ENCODE results near the gene C1GALT1. TPM values are rescaled to one million over a fixed set of nuclear protein-coding genes. Genes with fewer than 3 reads are reported as not detected.

C1GALT1 gene
- total and polyA plus RNA-seq, 2 experiments from 2014 or later: 58.2 to 203 TPM

DNA sequence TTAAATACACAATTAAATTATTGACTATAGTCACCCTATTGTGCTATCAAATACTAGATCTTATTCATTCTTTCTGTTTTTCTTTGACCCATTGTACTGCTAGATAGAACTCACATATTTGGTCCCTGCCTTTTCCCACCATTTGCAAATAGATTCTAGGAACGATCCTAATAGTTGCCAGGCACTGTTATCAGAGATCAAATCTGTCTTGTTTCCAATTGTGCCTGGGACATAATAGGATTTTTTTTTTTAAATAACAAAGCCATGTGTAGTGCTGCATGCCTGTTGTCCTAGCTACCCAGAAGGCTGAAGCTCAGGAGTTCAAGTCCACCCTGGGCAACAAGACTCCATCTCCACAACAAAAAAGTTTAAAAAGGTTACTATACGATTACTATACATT lies 72.0 kb downstream of the C1GALT1 start:
- Histone ChIP-seq H3K36me3 (ENCODE audit: insufficient read depth) (no peaks in the 10 kb centered on the region), H3K4me2 (no peak overlapping the region), H3K9me2 (ENCODE audit: insufficient read depth) (no peaks in the 10 kb centered on the region), H4K20me1 (replicated peaks; ENCODE audit: insufficient read depth) (no peaks in the 10 kb centered on the region), H2AFZ (no peak overlapping the region), H3F3A (replicated peaks; ENCODE audit: low read depth) (no peaks in the 10 kb centered on the region), H3K79me2 (replicated peaks; ENCODE audit: insufficient read depth) (no peaks in the 10 kb centered on the region), H3K27ac (ENCODE audit: low read depth) (no peak overlapping the region), H3K4me3 (no peak overlapping the region), H3K27me3 (ENCODE audit: insufficient read depth) (no peaks in the 10 kb centered on the region), H3K4me1 (ENCODE audit: insufficient read depth) (peaks cover 37% of the 10 kb centered on the region)
- TF ChIP-seq, protein P1, sequence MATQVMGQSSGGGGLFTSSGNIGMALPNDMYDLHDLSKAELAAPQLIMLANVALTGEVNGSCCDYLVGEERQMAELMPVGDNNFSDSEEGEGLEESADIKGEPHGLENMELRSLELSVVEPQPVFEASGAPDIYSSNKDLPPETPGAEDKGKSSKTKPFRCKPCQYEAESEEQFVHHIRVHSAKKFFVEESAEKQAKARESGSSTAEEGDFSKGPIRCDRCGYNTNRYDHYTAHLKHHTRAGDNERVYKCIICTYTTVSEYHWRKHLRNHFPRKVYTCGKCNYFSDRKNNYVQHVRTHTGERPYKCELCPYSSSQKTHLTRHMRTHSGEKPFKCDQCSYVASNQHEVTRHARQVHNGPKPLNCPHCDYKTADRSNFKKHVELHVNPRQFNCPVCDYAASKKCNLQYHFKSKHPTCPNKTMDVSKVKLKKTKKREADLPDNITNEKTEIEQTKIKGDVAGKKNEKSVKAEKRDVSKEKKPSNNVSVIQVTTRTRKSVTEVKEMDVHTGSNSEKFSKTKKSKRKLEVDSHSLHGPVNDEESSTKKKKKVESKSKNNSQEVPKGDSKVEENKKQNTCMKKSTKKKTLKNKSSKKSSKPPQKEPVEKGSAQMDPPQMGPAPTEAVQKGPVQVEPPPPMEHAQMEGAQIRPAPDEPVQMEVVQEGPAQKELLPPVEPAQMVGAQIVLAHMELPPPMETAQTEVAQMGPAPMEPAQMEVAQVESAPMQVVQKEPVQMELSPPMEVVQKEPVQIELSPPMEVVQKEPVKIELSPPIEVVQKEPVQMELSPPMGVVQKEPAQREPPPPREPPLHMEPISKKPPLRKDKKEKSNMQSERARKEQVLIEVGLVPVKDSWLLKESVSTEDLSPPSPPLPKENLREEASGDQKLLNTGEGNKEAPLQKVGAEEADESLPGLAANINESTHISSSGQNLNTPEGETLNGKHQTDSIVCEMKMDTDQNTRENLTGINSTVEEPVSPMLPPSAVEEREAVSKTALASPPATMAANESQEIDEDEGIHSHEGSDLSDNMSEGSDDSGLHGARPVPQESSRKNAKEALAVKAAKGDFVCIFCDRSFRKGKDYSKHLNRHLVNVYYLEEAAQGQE (IDR thresholded peaks at IDR 0.05; ENCODE audit: unreplicated experiment): no peak
- TF ChIP-seq JUNB (IDR thresholded peaks at IDR 0.05; ENCODE audit: unreplicated experiment): no peak
- TF ChIP-seq, protein P2, sequence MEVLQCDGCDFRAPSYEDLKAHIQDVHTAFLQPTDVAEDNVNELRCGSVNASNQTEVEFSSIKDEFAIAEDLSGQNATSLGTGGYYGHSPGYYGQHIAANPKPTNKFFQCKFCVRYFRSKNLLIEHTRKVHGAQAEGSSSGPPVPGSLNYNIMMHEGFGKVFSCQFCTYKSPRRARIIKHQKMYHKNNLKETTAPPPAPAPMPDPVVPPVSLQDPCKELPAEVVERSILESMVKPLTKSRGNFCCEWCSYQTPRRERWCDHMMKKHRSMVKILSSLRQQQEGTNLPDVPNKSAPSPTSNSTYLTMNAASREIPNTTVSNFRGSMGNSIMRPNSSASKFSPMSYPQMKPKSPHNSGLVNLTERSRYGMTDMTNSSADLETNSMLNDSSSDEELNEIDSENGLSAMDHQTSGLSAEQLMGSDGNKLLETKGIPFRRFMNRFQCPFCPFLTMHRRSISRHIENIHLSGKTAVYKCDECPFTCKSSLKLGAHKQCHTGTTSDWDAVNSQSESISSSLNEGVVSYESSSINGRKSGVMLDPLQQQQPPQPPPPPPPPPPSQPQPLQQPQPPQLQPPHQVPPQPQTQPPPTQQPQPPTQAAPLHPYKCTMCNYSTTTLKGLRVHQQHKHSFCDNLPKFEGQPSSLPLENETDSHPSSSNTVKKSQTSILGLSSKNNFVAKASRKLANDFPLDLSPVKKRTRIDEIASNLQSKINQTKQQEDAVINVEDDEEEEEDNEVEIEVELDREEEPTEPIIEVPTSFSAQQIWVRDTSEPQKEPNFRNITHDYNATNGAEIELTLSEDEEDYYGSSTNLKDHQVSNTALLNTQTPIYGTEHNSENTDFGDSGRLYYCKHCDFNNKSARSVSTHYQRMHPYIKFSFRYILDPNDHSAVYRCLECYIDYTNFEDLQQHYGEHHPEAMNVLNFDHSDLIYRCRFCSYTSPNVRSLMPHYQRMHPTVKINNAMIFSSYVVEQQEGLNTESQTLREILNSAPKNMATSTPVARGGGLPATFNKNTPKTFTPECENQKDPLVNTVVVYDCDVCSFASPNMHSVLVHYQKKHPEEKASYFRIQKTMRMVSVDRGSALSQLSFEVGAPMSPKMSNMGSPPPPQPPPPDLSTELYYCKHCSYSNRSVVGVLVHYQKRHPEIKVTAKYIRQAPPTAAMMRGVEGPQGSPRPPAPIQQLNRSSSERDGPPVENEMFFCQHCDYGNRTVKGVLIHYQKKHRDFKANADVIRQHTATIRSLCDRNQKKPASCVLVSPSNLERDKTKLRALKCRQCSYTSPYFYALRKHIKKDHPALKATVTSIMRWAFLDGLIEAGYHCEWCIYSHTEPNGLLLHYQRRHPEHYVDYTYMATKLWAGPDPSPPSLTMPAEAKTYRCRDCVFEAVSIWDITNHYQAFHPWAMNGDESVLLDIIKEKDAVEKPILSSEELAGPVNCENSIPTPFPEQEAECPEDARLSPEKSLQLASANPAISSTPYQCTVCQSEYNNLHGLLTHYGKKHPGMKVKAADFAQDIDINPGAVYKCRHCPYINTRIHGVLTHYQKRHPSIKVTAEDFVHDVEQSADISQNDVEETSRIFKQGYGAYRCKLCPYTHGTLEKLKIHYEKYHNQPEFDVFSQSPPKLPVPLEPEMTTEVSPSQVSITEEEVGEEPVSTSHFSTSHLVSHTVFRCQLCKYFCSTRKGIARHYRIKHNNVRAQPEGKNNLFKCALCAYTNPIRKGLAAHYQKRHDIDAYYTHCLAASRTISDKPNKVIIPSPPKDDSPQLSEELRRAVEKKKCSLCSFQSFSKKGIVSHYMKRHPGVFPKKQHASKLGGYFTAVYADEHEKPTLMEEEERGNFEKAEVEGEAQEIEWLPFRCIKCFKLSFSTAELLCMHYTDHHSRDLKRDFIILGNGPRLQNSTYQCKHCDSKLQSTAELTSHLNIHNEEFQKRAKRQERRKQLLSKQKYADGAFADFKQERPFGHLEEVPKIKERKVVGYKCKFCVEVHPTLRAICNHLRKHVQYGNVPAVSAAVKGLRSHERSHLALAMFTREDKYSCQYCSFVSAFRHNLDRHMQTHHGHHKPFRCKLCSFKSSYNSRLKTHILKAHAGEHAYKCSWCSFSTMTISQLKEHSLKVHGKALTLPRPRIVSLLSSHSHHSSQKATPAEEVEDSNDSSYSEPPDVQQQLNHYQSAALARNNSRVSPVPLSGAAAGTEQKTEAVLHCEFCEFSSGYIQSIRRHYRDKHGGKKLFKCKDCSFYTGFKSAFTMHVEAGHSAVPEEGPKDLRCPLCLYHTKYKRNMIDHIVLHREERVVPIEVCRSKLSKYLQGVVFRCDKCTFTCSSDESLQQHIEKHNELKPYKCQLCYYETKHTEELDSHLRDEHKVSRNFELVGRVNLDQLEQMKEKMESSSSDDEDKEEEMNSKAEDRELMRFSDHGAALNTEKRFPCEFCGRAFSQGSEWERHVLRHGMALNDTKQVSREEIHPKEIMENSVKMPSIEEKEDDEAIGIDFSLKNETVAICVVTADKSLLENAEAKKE (CRISPR knock-in tag; IDR thresholded peaks at IDR 0.05): no peak
- Mint-ChIP-seq H3K27ac (no peak overlapping the region), H3K27me3 (ENCODE audit: insufficient read depth, low read depth, poor library complexity) (no peaks in the 10 kb centered on the region), H3K9me3 (no peaks in the 10 kb centered on the region), H3K4me3 (no peak overlapping the region), H3K4me1 (peaks cover 43% of the 10 kb centered on the region), H3K36me3 (ENCODE audit: low read depth) (peaks cover under 1% of the 10 kb centered on the region; the same call in 1 of the 3 replicates)
- DNase-seq (ENCODE audit: low spot score) (no peak), ATAC-seq (no peak)
